HL-60/S4 treated with retinoic acid at 250 ng/mL for 4 days and 3 days (cell line): Measurements from ENCODE around the gene THAP7.
"Not testable (repeated sequence)": the region's sequence is repeated elsewhere in the genome, so short reads cannot be mapped to it uniquely, and the experiment has no call there.

Experiments used
- in situ Hi-C: fragments of 300-500 bp; cut with MboI; formaldehyde crosslinking; loops from 2 replicates; pipeline ENCODE4 v1.7.0; 2022; ENCODE audit warnings: low sequenced_read_pairs

The THAP7 gene

GRCh38 chr22:21001601-21002325, at the start of gene THAP7:
THAP7 (minus strand) TSS chr22:21002118; CDS start chr22:21001911, 207 bp downstream.
- in situ Hi-C loops = loop anchor here (10.0 kb wide), 1 partner anchor 53 kb away; no protein-coding TSS in a partner anchor

DNA sequence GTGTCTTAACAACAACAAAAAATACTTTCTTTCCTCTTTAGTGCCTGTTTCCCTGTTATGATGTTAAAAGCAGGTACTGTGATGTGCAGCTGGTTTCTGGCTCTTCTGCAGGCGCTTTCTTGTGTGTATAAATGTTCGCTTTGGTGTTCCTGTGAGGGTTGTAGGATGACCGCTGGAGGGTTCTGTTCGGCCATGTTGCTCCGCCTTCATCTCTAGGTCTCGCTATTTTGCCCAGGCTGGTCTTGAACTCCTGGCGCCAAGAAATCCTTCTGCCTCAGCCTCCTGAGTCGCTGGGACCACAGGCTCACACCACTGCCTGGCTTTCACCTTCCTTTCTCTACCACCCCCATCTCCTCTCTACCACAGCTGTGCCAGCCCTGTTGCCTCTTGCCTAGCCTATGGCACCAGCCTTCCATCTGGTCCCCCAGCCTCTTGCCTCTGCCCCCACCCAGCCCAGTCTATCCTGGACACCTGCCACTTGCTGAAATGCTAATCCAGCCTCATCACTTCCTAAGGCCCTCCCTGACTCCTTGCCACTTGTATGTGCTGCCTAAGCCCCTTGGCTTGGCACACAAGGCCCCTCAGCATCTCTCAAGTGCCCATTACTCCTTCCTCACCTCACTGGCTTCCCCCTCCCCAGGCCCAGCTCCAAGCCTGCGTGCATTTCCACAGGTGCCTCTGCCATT, 49.4 kb upstream of the THAP7 start:
- in situ Hi-C loops = loop anchor here (10.0 kb wide), 1 partner anchor 46 kb away; the partner anchor contains the start of gene THAP7

- in situ Hi-C loops = not testable (repeated sequence)
Measured at GRCh38 chr22:21048965-21049364, 47.0 kb upstream of the THAP7 start.

- in situ Hi-C loops = not testable (repeated sequence)
Measured at GRCh38 chr22:21048448-21048847, 46.5 kb upstream of the THAP7 start.

DNA sequence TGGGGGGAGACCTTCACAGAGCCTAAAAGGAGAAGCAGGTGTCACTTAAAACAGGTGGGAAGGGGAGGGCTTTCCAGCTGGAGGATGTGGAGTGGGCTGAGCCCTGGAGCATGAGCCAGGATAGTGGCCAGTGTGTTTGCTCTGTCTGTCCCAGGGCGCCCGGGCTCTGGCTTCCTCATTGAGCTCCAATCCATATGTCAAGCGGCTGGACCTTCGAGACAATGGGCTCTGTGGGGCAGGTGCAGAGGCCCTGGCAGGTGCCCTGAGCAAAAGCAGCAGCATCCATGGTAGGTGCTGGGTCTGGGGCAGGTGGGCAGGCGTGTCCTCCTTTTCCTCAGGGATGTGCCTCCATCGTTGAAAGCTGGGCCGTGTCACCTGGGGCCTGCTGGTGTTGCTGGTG, 45.8 kb upstream of the THAP7 start:
- in situ Hi-C loops = no loop called here

- in situ Hi-C loops = no loop called here
Measured at GRCh38 chr22:21047035-21047661, 45.2 kb upstream of the THAP7 start.

GRCh38 chr22:21045585-21046294, 43.8 kb upstream of the THAP7 start, which contains the start of gene LRRC74B:
LRRC74B (plus strand) TSS chr22:21045946; CDS start chr22:21045987, 41 bp downstream.
- in situ Hi-C loops = no loop called here

GRCh38 chr22:21044931-21045584, 43.1 kb upstream of the THAP7 start:
- in situ Hi-C loops = no loop called here

DNA sequence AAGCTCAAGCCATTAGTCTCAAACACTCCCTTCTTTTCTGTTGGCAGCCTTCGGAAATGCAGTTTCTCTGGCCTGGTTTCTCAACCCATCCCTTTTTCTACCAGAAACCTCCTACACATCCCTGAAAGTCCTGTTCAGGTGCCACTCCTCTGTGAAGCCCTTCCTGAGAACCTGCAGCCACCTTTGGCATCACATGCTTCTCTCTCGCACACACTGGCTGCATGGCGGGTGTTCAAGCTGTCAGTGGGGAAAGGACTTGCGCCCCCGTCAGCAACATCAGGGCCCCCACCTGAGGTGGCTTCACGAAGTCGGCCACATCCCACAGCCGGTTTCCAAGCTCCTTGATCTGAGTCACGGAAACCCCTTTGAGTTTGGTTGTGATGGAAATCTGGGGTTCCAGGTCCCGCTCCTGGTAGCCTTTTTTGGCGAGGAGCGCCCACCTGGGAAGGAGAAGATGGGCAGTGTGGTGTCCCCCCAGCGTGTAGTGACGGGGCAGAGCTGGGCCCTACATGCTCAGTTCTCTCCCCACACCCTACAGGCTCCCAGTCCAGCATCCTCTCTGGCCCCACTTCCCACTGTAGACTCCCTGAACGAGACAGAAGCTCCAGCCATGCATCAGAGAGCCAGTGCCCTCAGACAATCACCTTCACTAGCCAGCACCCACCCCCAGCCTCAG, 42.1 kb upstream of the THAP7 start:
- in situ Hi-C loops = no loop called here

DNA sequence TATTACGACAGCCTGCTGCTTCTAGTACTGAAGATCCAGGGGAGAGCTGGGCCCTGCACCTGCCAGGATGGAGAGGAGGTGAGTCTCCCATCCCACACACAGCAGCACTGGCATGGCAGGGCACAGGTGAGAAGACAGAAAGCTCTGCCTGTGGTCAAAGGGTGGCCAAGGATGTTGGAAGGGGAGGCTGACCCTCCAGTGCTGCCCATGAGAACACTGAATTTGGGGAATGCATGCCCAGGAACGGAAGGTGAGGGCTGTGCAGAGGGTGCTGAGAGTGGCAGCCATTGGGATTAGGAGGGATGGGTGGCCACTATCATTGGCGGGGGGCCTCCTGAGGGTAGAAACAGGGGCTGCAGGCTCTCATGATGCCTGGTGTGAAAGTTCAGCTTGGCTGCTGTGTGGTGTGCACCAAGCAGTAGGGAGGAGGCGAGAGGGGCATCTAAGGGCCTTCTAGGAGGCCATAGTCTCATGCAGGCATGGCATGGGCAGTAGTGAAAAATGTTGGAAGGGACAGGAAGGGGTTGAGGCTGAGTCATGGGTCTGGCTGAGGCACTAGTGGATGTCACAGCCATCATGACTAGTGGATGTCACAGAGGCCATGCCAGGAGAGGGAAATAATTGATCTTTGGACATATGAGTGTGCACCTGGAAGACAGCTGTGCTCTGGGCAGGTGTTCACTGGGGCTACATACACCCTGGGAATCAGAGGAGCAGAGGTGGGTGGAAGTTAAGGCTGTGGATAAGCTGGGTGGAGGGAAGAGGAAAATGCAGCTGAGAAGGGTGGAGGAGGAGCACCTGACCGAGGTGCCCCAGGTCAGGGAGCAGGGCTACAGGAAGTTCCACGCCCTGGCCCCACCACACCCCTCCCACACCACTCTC, 41.3 kb upstream of the THAP7 start:
- in situ Hi-C loops = no loop called here

DNA sequence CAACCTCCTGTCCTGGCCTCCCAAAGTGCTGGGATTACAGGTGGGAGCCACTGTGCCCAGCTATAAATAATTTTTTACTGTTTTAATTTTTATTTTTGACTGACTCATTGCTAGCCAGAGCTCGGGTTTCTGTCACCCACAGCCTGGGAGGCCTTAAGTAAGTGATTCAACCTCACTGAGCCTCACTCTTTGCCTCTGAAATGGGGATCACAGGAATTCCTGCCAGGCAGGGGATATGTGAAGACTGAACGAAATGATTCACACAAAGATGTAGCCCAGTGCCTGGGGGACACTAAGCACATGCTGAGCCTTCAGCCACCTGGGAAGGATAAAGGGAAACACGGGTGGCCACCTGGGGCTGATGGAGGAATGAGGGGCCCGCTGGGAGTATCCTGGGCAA, 40.0 kb upstream of the THAP7 start:
- in situ Hi-C loops = no loop called here

GRCh38 chr22:21039158-21039557, 37.2 kb upstream of the THAP7 start:
- in situ Hi-C loops = loop anchor here (10.0 kb wide), 1 partner anchor 56 kb away; no protein-coding TSS in a partner anchor

DNA sequence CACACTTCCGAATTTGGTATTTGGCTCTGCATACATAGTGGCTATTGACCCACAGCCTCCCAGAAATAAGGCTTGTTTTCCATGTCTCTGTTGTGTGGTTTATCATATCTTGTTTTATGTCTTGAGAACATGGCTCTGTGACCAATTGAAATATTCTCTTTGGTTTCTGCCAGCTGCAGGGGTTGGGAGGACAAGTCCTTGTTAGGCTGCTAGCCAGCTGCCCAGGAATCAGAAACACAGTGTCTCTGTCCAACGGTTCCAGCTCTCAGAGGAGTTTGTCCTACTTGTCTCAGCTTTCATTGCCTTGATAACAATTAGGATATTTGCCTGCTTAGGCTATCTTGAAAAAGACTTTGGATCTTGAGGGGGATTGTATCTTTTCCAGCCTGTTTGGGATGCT, 36.5 kb upstream of the THAP7 start:
- in situ Hi-C loops = loop anchor here (10.0 kb wide), 1 partner anchor 56 kb away; no protein-coding TSS in a partner anchor

GRCh38 chr22:21034989-21035388, 33.1 kb upstream of the THAP7 start:
- in situ Hi-C loops = loop anchor here (10.0 kb wide), 1 partner anchor 60 kb away; no protein-coding TSS in a partner anchor

DNA sequence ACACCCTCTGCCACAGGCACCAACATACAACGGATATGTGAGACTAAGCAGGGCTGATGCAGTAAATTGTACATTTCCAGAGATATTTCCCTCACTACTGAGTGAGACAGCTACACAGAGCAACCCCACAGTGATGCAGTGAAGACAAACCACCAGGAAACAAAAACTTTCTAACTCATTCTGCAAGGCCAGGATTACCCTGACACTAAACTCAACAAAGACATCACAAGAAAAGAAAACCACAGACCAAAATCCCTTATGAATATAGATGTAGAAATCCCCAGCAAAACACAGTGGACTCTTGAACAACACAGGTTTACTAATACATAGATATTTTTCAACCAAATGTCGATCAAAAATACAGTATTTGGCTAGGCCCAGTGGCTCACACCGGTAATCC, 32.0 kb upstream of the THAP7 start:
- in situ Hi-C loops = loop anchor here (10.0 kb wide), 1 partner anchor 61 kb away; no protein-coding TSS in a partner anchor

DNA sequence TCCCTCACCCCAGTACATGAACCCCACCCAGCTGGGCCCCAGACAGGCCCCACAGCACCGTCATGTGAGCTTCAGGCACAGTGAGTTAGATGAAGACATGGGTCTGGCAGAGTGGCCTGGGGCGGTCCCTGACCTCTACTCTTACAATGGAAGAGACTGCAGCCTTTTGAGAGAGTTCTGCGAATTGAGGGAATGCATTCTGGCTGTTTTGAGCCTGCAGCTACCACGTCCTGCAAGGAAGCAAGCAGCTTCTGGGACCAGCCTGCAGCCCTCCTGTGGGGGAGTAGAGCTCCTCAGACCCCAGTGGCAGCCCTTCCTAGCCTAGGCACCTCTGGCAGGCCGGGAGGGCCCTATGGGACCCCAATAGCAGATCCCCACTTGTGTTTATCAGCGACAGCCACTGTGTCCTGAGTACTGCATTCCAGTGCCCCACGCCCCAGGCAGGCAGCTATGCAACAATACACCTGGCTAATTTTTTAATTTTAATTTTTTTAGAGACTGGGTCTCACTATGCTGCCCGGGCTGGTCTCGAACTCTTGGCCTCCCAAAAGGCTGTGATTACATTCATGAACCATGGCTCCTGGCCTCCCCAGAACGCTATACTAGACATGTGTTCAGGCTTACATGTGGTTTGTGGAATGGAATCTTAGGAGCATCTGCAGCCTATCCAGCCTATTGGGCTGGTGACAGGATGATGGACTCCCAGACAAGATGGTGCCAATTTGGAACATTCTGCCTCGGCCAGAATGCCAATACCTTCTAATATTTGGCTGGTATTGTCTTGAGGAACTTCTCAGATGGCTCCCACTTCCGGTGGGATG, 31.2 kb upstream of the THAP7 start:
- in situ Hi-C loops = loop anchor here (10.0 kb wide), 1 partner anchor 62 kb away; no protein-coding TSS in a partner anchor

DNA sequence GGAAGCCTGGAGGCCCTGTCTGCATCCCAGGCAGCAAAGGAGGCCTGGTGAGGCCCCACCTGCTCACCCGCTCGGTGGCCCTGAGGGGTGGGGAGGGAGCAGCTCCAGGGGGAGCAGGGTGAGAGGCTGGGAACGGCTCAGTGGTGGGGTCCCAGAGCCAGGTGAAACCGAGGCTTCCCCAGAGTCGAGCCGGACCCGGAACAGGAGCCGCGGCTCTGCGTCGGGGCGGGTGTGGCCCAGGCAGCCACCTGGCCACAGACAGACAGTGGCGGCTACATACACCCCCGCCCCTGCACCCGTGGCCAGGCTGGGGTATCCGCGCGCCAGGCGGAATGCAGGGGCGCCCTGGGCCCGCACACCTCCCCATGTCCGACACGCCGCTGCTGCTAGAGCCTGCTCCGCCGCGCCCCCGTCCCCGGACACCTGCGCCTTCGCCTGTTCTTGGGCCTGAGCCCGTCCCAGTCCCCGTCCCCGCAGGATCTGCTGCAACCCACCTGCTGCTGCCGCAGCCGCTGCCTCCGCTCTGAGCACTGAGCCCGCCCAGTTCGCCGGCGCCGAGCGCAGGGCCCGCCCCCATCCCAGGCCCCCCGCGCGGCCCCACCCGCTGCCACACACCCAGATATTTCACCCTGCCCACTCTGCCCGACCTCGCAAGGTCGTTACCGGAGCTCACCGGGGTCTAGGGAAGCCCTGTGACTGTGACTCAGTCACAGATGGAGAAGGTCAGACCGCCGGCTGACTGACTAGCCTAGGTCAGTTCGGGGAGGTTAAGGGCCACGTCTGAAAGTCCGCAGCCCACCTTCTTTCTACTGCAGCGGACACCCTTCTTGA, 30.3 kb upstream of the THAP7 start, which contains the start of gene SLC7A4:
Gene SLC7A4 (minus strand): TSS at position 525 of the 831 bp plus-strand sequence. CDS start 749 bp downstream, outside the sequence.
- in situ Hi-C loops = loop anchor here (10.0 kb wide), 1 partner anchor 63 kb away; no protein-coding TSS in a partner anchor
